A549 (cell line): ENCODE measurements around the gene CPB1. TPM values are rescaled to one million over a fixed set of nuclear protein-coding genes. Genes with fewer than 3 reads are reported as not detected.

Source experiments
- ATAC-seq, 2 experiments: fragments of 200-7000 bp in 1 of 2; fragments of >200 bp in 1 of 2; cut with Nextera tagmentation in 1 of 2; cut with Tn5 transposase in 1 of 2; 3 replicates each; pipeline versions ENCODE4 v1.8.0 to v1.9.1; 2018 to 2020; ENCODE audit warnings: mild to moderate bottlenecking in 1 of 2, moderate library complexity in 1 of 2
- CTCF ChIA-PET: fragments of 300-600 bp; sonication (Branson Sonifier 250); formaldehyde crosslinking; extraction: SDS; loops from one replicate; lab custom pipeline; 2021; ENCODE audit warnings: antibody characterized with exemption, inconsistent platforms; lab: Yijun Ruan, JAX
- POLR2A ChIA-PET: fragments of 350-600 bp; formaldehyde crosslinking; extraction: SDS; loops from one replicate; lab custom pipeline; 2021; ENCODE audit warnings: antibody characterized with exemption, inconsistent platforms; lab: Yijun Ruan, JAX
- DNase-seq, 2 experiments: peaks; one replicate each; pipeline versions ENCODE4 v3.0.0 to v3.0.0-alpha.2; 2011 to 2016; ENCODE audit warnings: low read depth in 1 of 2, low spot score in 1 of 2
- FAIRE-seq: peaks from 2 replicates; lab custom pipeline; 2011; peaks lifted over from hg19 to GRCh38; lab: Jason Lieb, UNC
- H3K27ac ChIP-seq, 2 experiments: fragments of >200 bp; sonication (Bioruptor Twin); formaldehyde crosslinking; 3 replicates each; pipeline ENCODE4 v1.5.1; 2016 to 2017
- H3K4me1 ChIP-seq: fragments of >200 bp; sonication (Bioruptor Twin); formaldehyde crosslinking; 3 replicates; pipeline ENCODE4 v1.6.1; 2016
- H3K4me2 ChIP-seq: fragments of >200 bp; sonication (Bioruptor Twin); formaldehyde crosslinking; 3 replicates; pipeline ENCODE4 v1.6.1; 2016
- H3K4me3 ChIP-seq: fragments of >200 bp; sonication (Bioruptor Twin); formaldehyde crosslinking; 3 replicates; pipeline ENCODE4 v1.5.1; 2016
- H3K9me3 ChIP-seq: fragments of >200 bp; sonication (Bioruptor Twin); formaldehyde crosslinking; 3 replicates; pipeline ENCODE4 v1.6.1; 2016
- CBX2 ChIP-seq: fragments of 200-600 bp; sonication (generic); IDR thresholded peaks from 2 replicates; pipeline ENCODE4 v1.6.1; 2016; ENCODE audit warnings: low read depth, mild to moderate bottlenecking, borderline replicate concordance
- CHD4 ChIP-seq: fragments of 200-600 bp; sonication (generic); IDR thresholded peaks from 2 replicates; pipeline ENCODE4 v1.6.1; 2016; ENCODE audit warnings: antibody characterized with exemption, mild to moderate bottlenecking, borderline replicate concordance
- EHF ChIP-seq: fragments of 250-450 bp; sonication (Bioruptor Pico); IDR thresholded peaks from 2 replicates; pipeline ENCODE4 v1.5.0; 2020; ENCODE audit warnings: mild to moderate bottlenecking
- ESRRA ChIP-seq: fragments of 150-350 bp; IDR thresholded peaks from 2 replicates; pipeline ENCODE4 v1.6.1; 2014; ENCODE audit warnings: mild to moderate bottlenecking, low read length, borderline replicate concordance
- FOXS1 ChIP-seq: fragments of 250-450 bp; sonication (Bioruptor Pico); IDR thresholded peaks from 2 replicates; pipeline ENCODE4 v1.5.0; 2020; ENCODE audit warnings: mild to moderate bottlenecking, moderate library complexity
- GATA3 ChIP-seq: IDR thresholded peaks from 2 replicates; pipeline ENCODE4 v1.6.1; 2012; ENCODE audit warnings: borderline replicate concordance
- HDAC2 ChIP-seq: fragments of 200-600 bp; sonication (generic); IDR thresholded peaks from 2 replicates; pipeline ENCODE4 v1.6.1; 2016
- KDM1A ChIP-seq: fragments of 200-600 bp; sonication (generic); IDR thresholded peaks from 2 replicates; pipeline ENCODE4 v1.6.1; 2016; ENCODE audit warnings: low read depth, mild to moderate bottlenecking
- MAFK ChIP-seq: fragments of 450-650 bp; IDR thresholded peaks from 2 replicates; pipeline ENCODE4 v1.6.1; 2014; ENCODE audit not compliant: partially characterized antibody
- MYC ChIP-seq: IDR thresholded peaks from 2 replicates; pipeline ENCODE4 v1.6.1; 2012; ENCODE audit warnings: mild to moderate bottlenecking, inconsistent platforms, low read length, improper control_type of control experiment, borderline replicate concordance
- NFE2L2 ChIP-seq: fragments of 150-350 bp; conservative IDR thresholded peaks from 2 replicates; pipeline ENCODE4 v1.6.1; 2014; ENCODE audit warnings: low read length
- NPAS2 ChIP-seq: fragments of 250-450 bp; sonication (Bioruptor Pico); IDR thresholded peaks from 2 replicates; pipeline ENCODE4 v1.8.0; 2022; ENCODE audit warnings: mild to moderate bottlenecking, moderate library complexity, borderline replicate concordance
- POLR2A ChIP-seq: IDR thresholded peaks from 2 replicates; pipeline ENCODE4 v1.6.1; 2012; ENCODE audit warnings: mild to moderate bottlenecking, low read length
- POLR2AphosphoS2 ChIP-seq: conservative IDR thresholded peaks from 2 replicates; pipeline ENCODE4 v1.6.1; 2012; ENCODE audit warnings: low read length, improper control_type of control experiment, inconsistent platforms
- RAD21 ChIP-seq, 2 experiments: fragments of >200 bp in 1 of 2; sonication (Bioruptor Twin) in 1 of 2; formaldehyde crosslinking in 1 of 2; IDR thresholded peaks in 1 of 2; conservative IDR thresholded peaks in 1 of 2; 2 replicates in 1 of 2; 3 replicates in 1 of 2; pipeline ENCODE4 v1.6.1; 2012 to 2018; ENCODE audit warnings: inconsistent platforms in 1 of 2
- RARB ChIP-seq: fragments of 250-450 bp; sonication (Bioruptor Pico); IDR thresholded peaks from 2 replicates; pipeline ENCODE4 v1.8.0; 2021; ENCODE audit warnings: mild to moderate bottlenecking, moderate library complexity
- RNF2 ChIP-seq: fragments of 200-600 bp; sonication (generic); IDR thresholded peaks from 2 replicates; pipeline ENCODE4 v1.6.1; 2016; ENCODE audit warnings: low read depth, mild to moderate bottlenecking, antibody characterized with exemption, moderate library complexity, borderline replicate concordance
- SMC3 ChIP-seq: fragments of >200 bp; sonication (Bioruptor Twin); formaldehyde crosslinking; IDR thresholded peaks from 3 replicates; pipeline ENCODE4 v1.6.1; 2018; ENCODE audit warnings: inconsistent platforms
- ZC3H11A ChIP-seq: fragments of 450-650 bp; IDR thresholded peaks from 2 replicates; pipeline ENCODE4 v1.6.1; 2014; ENCODE audit warnings: antibody characterized with exemption, mild to moderate bottlenecking
- ZFP36 ChIP-seq: fragments of 450-650 bp; IDR thresholded peaks from 2 replicates; pipeline ENCODE4 v1.6.1; 2014; ENCODE audit warnings: borderline replicate concordance; ENCODE audit not compliant: partially characterized antibody
- WGBS: methylation state at CpG from one replicate; pipeline ENCODE4 v1.1.6; 2017; ENCODE audit errors: missing lambda C conversion rate; 5-methylcytosine and 5-hydroxymethylcytosine counted together
- polyA plus RNA-seq, 4 experiments: library from polyadenylated mRNA; depleted of rRNA in 3 of 4; stranded (reverse); fragments of >200 nt; fragmentation: RNase III in 1 of 4; extraction: RNeasy Plus Mini Kit Qiagen cat#74134 plus additional on column Dnase treatment in 1 of 4; gene quantifications; 2 replicates in 3 of 4; 3 replicates in 1 of 4; pipeline ENCODE4 v1.2.3, GENCODE V29; 2011 to 2017
- TF ChIP-seq, protein P1 (sequence below): fragments of 250-450 bp; sonication (Bioruptor Pico); IDR thresholded peaks from 2 replicates; pipeline ENCODE4 v1.5.0; 2020; ENCODE audit warnings: low read depth, mild to moderate bottlenecking, moderate library complexity
- TF ChIP-seq, protein P2 (sequence below): fragments of 250-450 bp; sonication (Bioruptor Pico); IDR thresholded peaks from 2 replicates; pipeline ENCODE4 v1.5.0; 2021; ENCODE audit warnings: mild to moderate bottlenecking, moderate library complexity, borderline replicate concordance
- TF ChIP-seq, protein P3 (sequence below): IDR thresholded peaks from 2 replicates; pipeline ENCODE4 v1.6.1; 2012; ENCODE audit warnings: low read depth, borderline replicate concordance
- TF ChIP-seq, protein P4 (sequence below): IDR thresholded peaks from 2 replicates; pipeline ENCODE4 v1.6.1; 2012
- TF ChIP-seq, protein P5 (sequence below): IDR thresholded peaks from 2 replicates; pipeline ENCODE4 v1.6.1; 2012

CPB1 gene
- polyA plus RNA-seq, 2 of the 4 experiments (the other 2 are of a cell fraction): not detected

DNA sequence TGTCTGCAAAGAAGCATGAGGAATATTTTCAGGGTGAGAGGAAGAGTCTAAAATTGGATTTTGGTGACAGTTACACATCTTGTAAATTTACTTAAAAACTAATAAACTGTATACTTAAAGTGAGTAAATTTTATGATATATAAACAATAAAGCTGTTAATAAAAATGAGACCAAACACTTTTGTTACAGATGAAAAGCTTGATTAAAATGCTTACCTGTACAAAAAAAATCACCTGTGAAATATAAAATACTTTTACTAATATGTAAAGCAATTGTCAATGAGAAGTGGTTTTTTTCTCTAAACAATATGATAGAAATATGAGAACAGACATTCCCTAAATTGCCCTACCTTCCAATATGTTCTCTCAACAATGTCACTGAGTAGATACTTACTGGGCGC lies 27.2 kb upstream of the CPB1 start:
- FAIRE-seq: no peak
- no peak for DNase-seq
- TF ChIP-seq, protein P1, sequence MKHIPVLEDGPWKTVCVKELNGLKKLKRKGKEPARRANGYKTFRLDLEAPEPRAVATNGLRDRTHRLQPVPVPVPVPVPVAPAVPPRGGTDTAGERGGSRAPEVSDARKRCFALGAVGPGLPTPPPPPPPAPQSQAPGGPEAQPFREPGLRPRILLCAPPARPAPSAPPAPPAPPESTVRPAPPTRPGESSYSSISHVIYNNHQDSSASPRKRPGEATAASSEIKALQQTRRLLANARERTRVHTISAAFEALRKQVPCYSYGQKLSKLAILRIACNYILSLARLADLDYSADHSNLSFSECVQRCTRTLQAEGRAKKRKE (CRISPR knock-in tag): no peak
- peak; percentile 34 for TF ChIP-seq MAFK
- 61% methylated on average over 1 of the region's 1 CpG for WGBS
- H3K4me3 ChIP-seq: no peak overlapping the region
- CTCF ChIA-PET: no interaction called here
- no peak overlapping the region for H3K4me2 ChIP-seq
- no peaks in the 10 kb centered on the region for H3K9me3 ChIP-seq
- POLR2A ChIA-PET: no interaction called here
- H3K4me1 ChIP-seq: no peaks in the 10 kb centered on the region
- no peak for ATAC-seq
- no peak overlapping the region for H3K27ac ChIP-seq

DNA sequence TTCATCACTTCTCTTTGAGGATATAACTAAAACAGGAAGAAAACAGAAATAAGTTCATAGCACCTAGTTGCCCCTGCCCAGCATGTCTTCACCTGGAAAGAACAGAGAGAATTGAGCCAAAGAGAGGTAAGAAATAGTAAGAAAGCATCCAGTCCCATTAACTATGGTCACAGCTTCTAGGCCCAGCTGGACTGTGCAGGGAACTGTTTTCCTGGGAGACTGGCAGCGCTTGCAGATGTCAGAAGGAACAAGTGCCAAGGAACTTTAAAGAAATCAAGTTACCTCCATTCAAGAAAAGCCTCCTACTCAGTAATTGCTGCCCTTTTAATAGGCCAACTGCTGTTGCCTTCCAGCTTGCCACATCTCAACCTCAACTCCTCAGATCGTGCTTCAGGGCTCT lies 17.8 kb upstream of the CPB1 start:
- no peak for DNase-seq
- H3K9me3 ChIP-seq: no peaks in the 10 kb centered on the region
- CTCF ChIA-PET: interaction anchor here (1.4 kb wide), 1 partner anchor 11 kb away, joined by 3 read pairs; no protein-coding TSS in a partner anchor
- POLR2A ChIA-PET: no interaction called here
- 11% methylated on average over 2 of the region's 2 CpGs for WGBS
- no peak overlapping the region for H3K4me3 ChIP-seq
- no peaks in the 10 kb centered on the region for H3K4me1 ChIP-seq
- no peak for ATAC-seq
- no peak overlapping the region for H3K4me2 ChIP-seq
- FAIRE-seq: no peak
- no peak for TF ChIP-seq MYC
- TF ChIP-seq, protein P2, sequence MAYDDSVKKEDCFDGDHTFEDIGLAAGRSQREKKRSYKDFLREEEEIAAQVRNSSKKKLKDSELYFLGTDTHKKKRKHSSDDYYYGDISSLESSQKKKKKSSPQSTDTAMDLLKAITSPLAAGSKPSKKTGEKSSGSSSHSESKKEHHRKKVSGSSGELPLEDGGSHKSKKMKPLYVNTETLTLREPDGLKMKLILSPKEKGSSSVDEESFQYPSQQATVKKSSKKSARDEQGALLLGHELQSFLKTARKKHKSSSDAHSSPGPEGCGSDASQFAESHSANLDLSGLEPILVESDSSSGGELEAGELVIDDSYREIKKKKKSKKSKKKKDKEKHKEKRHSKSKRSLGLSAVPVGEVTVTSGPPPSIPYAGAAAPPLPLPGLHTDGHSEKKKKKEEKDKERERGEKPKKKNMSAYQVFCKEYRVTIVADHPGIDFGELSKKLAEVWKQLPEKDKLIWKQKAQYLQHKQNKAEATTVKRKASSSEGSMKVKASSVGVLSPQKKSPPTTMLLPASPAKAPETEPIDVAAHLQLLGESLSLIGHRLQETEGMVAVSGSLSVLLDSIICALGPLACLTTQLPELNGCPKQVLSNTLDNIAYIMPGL (CRISPR knock-in tag): no peak
- no peak for TF ChIP-seq CHD4
- no peak for TF ChIP-seq POLR2AphosphoS2
- no peak for TF ChIP-seq SMC3
- no peak for TF ChIP-seq HDAC2
- no peak for TF ChIP-seq RARB (CRISPR knock-in tag)
- no peak for TF ChIP-seq GATA3
- TF ChIP-seq, protein P3, sequence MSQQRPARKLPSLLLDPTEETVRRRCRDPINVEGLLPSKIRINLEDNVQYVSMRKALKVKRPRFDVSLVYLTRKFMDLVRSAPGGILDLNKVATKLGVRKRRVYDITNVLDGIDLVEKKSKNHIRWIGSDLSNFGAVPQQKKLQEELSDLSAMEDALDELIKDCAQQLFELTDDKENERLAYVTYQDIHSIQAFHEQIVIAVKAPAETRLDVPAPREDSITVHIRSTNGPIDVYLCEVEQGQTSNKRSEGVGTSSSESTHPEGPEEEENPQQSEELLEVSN: no peak
- no peak for TF ChIP-seq NPAS2
- no peak for TF ChIP-seq ESRRA
- no peak for TF ChIP-seq POLR2A
- TF ChIP-seq EHF (CRISPR knock-in tag): no peak
- TF ChIP-seq RAD21 (conservative IDR thresholded peaks at IDR 0.05 in 1 of 2, IDR thresholded peaks at IDR 0.05 in 1 of 2): no peak
- TF ChIP-seq FOXS1 (CRISPR knock-in tag): no peak
- TF ChIP-seq, protein P4, sequence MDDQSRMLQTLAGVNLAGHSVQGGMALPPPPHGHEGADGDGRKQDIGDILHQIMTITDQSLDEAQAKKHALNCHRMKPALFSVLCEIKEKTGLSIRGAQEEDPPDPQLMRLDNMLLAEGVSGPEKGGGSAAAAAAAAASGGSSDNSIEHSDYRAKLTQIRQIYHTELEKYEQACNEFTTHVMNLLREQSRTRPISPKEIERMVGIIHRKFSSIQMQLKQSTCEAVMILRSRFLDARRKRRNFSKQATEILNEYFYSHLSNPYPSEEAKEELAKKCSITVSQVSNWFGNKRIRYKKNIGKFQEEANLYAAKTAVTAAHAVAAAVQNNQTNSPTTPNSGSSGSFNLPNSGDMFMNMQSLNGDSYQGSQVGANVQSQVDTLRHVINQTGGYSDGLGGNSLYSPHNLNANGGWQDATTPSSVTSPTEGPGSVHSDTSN: no peak
- H3K27ac ChIP-seq: no peak overlapping the region

DNA sequence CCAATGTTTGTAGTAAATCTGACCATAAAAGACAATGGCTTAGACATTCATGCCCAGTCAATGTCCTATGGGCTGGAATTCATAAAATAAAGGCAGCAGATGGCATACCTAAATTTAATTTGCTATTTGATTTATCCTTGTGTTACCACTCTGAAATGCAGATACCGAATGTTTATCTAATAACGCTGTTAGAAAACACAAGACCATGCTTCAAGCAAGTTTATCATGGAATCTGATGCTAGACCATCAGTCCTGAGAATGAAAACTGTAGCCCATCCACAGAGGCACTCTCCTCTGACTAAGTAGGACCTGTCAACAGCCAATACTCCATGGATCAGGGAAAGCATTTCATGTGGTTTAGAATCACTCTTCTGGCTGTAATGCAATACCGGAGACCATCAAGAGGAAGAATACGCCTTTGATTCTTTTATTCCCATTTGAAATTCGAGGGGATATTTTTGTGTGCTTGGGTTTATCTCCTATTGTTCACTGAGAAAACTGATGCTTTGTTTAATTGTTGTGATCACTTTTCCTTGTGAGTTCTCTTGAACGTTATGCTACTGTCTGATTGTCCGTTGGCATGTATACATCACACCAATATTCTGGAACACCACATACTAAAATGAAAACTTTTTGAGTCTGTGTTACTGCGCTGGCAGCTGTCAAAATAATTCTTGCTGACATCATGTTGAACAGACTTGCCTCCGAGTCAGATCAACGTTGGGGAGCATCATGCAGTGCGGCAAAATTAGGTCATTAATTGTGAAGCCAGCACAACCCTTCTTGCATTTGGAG lies 12.1 kb upstream of the CPB1 start:
- FAIRE-seq: no peak
- Histone ChIP-seq H3K9me3 (no peaks in the 10 kb centered on the region), H3K27ac (no peak overlapping the region), H3K4me1 (no peaks in the 10 kb centered on the region), H3K4me2 (no peak overlapping the region), H3K4me3 (no peak overlapping the region)
- 42% methylated on average over 11 of the region's 11 CpGs for WGBS
- DNase-seq: no peak
- TF ChIP-seq RNF2 (0 out of 2 replicates have a peak, but pooled peaks have one; percentile 9), NFE2L2 (no peak), ZFP36 (no peak), CBX2 (no peak), ZC3H11A (no peak), KDM1A (no peak)
- TF ChIP-seq, protein P5, sequence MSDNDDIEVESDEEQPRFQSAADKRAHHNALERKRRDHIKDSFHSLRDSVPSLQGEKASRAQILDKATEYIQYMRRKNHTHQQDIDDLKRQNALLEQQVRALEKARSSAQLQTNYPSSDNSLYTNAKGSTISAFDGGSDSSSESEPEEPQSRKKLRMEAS: no peak
- TF ChIP-seq, all 56 proteins: peak for 1
- ChIA-PET CTCF (no interaction called here), POLR2A (no interaction called here)
- no peak for ATAC-seq
